OCI-LY7 (cell line): Measurements from ENCODE around the gene WFDC10A. TPM values are rescaled to one million over a fixed set of nuclear protein-coding genes. Genes with fewer than 3 reads are reported as not detected.

ENCODE experiments used
- BruUV-seq: library from RNA; stranded (reverse); fragments of 400-500 nt; replicated peaks from 2 replicates; lab custom pipeline; 2021; lab: Mats Ljungman, UMichigan
- CTCF ChIA-PET: fragments of 300-600 bp; sonication (Branson Sonifier 250); formaldehyde crosslinking; loops from one replicate; lab custom pipeline; 2022; ENCODE audit warnings: antibody characterized with exemption; ENCODE audit not compliant: unreplicated experiment; lab: Charles Lee
- POLR2A ChIA-PET: fragments of 300-600 bp; sonication (Branson Sonifier 250); formaldehyde crosslinking; loops from one replicate; lab custom pipeline; 2022; ENCODE audit warnings: antibody characterized with exemption; lab: Charles Lee
- DNase-seq: peaks from one replicate; pipeline ENCODE4 v3.0.0-alpha.2; 2015; ENCODE audit warnings: low spot score
- H2AFZ ChIP-seq: fragments of 200-600 bp; sonication (generic), shearing (Covaris generic); 2 replicates; pipeline ENCODE4 v1.6.1; 2014; ENCODE audit warnings: mild to moderate bottlenecking, antibody characterized with exemption, low read length, moderate library complexity
- H3K27ac ChIP-seq: fragments of 200-600 bp; sonication (generic); 2 replicates; pipeline ENCODE4 v1.5.1; 2014; ENCODE audit warnings: mixed run types, low read depth, mild to moderate bottlenecking, moderate library complexity, low read length, inconsistent platforms; ENCODE audit not compliant: poor library complexity, severe bottlenecking
- H3K36me3 ChIP-seq: fragments of 200-600 bp; sonication (generic); 2 replicates; pipeline ENCODE4 v1.6.1; 2014; ENCODE audit warnings: mild to moderate bottlenecking, antibody characterized with exemption, low read length, moderate library complexity, mixed read lengths; ENCODE audit not compliant: insufficient read depth
- H3K4me1 ChIP-seq: fragments of 200-600 bp; sonication (generic); 2 replicates; pipeline ENCODE4 v1.5.1; 2014; ENCODE audit warnings: mild to moderate bottlenecking, low read length; ENCODE audit not compliant: insufficient read depth, poor library complexity, severe bottlenecking
- H3K4me2 ChIP-seq: fragments of 200-600 bp; sonication (generic); 2 replicates; pipeline ENCODE4 v1.6.1; 2014; ENCODE audit warnings: mild to moderate bottlenecking, low read length
- H3K4me3 ChIP-seq: fragments of 200-600 bp; sonication (generic); 2 replicates; pipeline ENCODE4 v1.5.1; 2014; ENCODE audit warnings: mild to moderate bottlenecking, low read depth, low read length; ENCODE audit not compliant: poor library complexity, severe bottlenecking
- H3K79me2 ChIP-seq: fragments of 200-600 bp; sonication (generic); 2 replicates; pipeline ENCODE4 v1.6.1; 2016; ENCODE audit warnings: low read depth, mild to moderate bottlenecking, low read length, moderate library complexity, mixed read lengths; ENCODE audit not compliant: insufficient read depth
- H3K9me2 ChIP-seq: fragments of 200-600 bp; sonication (generic); 2 replicates; pipeline ENCODE4 v1.6.1; 2016; ENCODE audit warnings: mild to moderate bottlenecking, low read length, mixed read lengths; ENCODE audit not compliant: insufficient read depth
- H3K9me3 ChIP-seq: fragments of 200-600 bp; sonication (generic); 2 replicates; pipeline ENCODE4 v1.6.1; 2014; ENCODE audit warnings: mild to moderate bottlenecking, mixed run types, low read length, mixed read lengths
- H4K20me1 ChIP-seq: fragments of 200-600 bp; sonication (generic); 2 replicates; pipeline ENCODE4 v1.6.1; 2014; ENCODE audit warnings: mild to moderate bottlenecking, antibody characterized with exemption, low read length, moderate library complexity, mixed read lengths; ENCODE audit not compliant: insufficient read depth
- EZH2phosphoT487 ChIP-seq: fragments of 200-600 bp; sonication (generic); IDR thresholded peaks from 2 replicates; pipeline ENCODE4 v1.6.1; 2018; ENCODE audit warnings: low read depth, borderline replicate concordance, mild to moderate bottlenecking, mixed run types, antibody characterized with exemption, low read length, moderate library complexity, mixed read lengths
- intact Hi-C: fragments of 100-400 bp; cut with micrococcal nuclease; formaldehyde crosslinking; loops from one replicate; pipeline ENCODE4 v1.10.0; 2022; ENCODE audit not compliant: unreplicated experiment
- total RNA-seq, 2 experiments: library from RNA; depleted of rRNA in 1 of 2; stranded (reverse); fragments of >200 nt in 1 of 2; shearing (Covaris generic) in 1 of 2; gene quantifications; 2 replicates each; pipeline ENCODE4 v1.2.3, GENCODE V29; 2014 to 2022
- TF ChIP-seq, protein P1 (sequence below): fragments of 200-600 bp; sonication (generic); conservative IDR thresholded peaks from 2 replicates; pipeline ENCODE4 v1.5.1; 2014; ENCODE audit warnings: mild to moderate bottlenecking, antibody characterized with exemption, low read length, moderate library complexity, mixed read lengths

Gene WFDC10A
- total RNA-seq, 2 experiments from 2014 or later = not detected

GRCh38 chr20:45630371-45630770, 832 bp downstream of the WFDC10A start:
- no peaks in the 10 kb centered on the region for H4K20me1 ChIP-seq
- H3K4me3 ChIP-seq = no peak overlapping the region
- H3K27ac ChIP-seq = no peak overlapping the region
- no peak for DNase-seq
- H3K4me1 ChIP-seq = no peaks in the 10 kb centered on the region
- no peak overlapping the region for H2AFZ ChIP-seq
- intact Hi-C loops = no loop called here
- ChIA-PET CTCF (no interaction called here), POLR2A (no interaction called here)
- TF ChIP-seq, protein P1, sequence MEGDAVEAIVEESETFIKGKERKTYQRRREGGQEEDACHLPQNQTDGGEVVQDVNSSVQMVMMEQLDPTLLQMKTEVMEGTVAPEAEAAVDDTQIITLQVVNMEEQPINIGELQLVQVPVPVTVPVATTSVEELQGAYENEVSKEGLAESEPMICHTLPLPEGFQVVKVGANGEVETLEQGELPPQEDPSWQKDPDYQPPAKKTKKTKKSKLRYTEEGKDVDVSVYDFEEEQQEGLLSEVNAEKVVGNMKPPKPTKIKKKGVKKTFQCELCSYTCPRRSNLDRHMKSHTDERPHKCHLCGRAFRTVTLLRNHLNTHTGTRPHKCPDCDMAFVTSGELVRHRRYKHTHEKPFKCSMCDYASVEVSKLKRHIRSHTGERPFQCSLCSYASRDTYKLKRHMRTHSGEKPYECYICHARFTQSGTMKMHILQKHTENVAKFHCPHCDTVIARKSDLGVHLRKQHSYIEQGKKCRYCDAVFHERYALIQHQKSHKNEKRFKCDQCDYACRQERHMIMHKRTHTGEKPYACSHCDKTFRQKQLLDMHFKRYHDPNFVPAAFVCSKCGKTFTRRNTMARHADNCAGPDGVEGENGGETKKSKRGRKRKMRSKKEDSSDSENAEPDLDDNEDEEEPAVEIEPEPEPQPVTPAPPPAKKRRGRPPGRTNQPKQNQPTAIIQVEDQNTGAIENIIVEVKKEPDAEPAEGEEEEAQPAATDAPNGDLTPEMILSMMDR = no peak
- no peak for TF ChIP-seq EZH2phosphoT487
- BruUV-seq = no TSS peak
- no peaks in the 10 kb centered on the region for H3K36me3 ChIP-seq
- H3K79me2 ChIP-seq = no peaks in the 10 kb centered on the region
- H3K9me3 ChIP-seq = no peaks in the 10 kb centered on the region
- H3K4me2 ChIP-seq = no peak overlapping the region
- H3K9me2 ChIP-seq = no peaks in the 10 kb centered on the region

DNA sequence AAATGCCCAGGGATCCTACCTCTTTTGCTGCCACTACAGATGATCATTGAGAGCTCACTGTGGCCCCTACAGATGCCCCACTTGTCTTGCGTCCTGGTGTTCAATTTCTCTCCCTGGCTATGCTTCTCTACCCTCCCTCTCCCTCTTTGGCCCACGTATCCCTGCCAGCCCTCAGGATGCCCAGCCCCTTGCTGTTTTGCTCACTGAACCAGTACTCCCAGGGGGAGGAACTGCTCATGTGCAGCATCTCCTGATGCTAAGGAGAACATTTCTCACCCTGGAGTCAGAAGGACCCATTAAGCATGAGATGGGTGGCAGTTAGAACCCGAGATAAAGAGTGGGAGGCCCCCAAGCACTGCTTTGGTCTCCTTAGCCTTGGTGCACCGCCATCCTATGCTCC, 1.6 kb downstream of the WFDC10A start, which contains the start of gene WFDC9:
Gene WFDC9 (minus strand): TSS at position 101 of the 400 bp plus-strand sequence. CDS start 21,103 bp downstream, outside the sequence.
- Histone ChIP-seq H2AFZ (no peak within 1 kb of the TSS), H3K9me3 (no peaks in the 10 kb centered on the region), H3K4me3 (no peak within 1 kb of the TSS), H3K4me1 (no peaks in the 10 kb centered on the region), H3K79me2 (no peaks in the 10 kb centered on the region), H3K4me2 (no peak within 1 kb of the TSS), H3K36me3 (no peaks in the 10 kb centered on the region), H3K9me2 (no peaks in the 10 kb centered on the region), H3K27ac (no peak within 1 kb of the TSS), H4K20me1 (no peaks in the 10 kb centered on the region)
- BruUV-seq = no TSS peak
- intact Hi-C loops = no loop called here
- ChIA-PET POLR2A (no interaction called here), CTCF (no interaction called here)
- no peak for DNase-seq
- TF ChIP-seq, protein P1 = no peak
- no peak for TF ChIP-seq EZH2phosphoT487

DNA sequence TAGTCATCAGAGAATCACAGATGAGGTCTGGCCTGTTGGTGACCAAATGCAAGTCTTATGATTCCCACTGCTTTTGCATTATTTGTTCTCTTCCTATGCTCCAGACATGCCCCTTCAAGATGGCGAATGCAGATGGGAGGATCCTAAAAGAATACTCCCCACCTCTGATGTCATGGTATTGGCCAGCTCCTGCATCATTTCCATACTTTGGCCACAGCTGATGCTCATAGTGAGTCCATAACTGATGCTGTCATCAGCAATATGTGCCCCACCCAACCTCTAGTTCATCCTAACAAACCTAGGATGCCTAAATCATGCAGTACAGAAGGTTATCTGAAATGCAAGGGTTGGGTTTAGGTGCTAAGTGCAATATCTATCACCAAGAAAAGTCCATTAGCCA, 7.0 kb downstream of the WFDC10A start:
- Histone ChIP-seq H3K4me1 (no peaks in the 10 kb centered on the region), H3K9me3 (no peaks in the 10 kb centered on the region), H3K4me2 (no peak overlapping the region), H3K27ac (no peak overlapping the region), H3K9me2 (no peaks in the 10 kb centered on the region), H3K4me3 (no peak overlapping the region), H4K20me1 (no peaks in the 10 kb centered on the region), H3K36me3 (no peaks in the 10 kb centered on the region), H2AFZ (no peak overlapping the region), H3K79me2 (no peaks in the 10 kb centered on the region)
- no peak for DNase-seq
- TF ChIP-seq, protein P1 = no peak
- no peak for TF ChIP-seq EZH2phosphoT487
- no TSS peak for BruUV-seq
- ChIA-PET POLR2A (no interaction called here), CTCF (no interaction called here)
- intact Hi-C loops = no loop called here
